Stimulated activated CD4-positive, alpha-beta T cell treated with anti-CD3 and anti-CD28 coated beads, Interleukin-15, amount 100 ng/mL, for 1 hour (primary cell): ENCODE data around the gene AGTPBP1.
"Not testable (repeated sequence)": the region's sequence is repeated elsewhere in the genome, so short reads cannot be mapped to it uniquely, and the experiment has no call there.

ENCODE experiments used
- DNase-seq, 2 donors: peaks; one replicate each; pipeline ENCODE4 v3.0.0-alpha.2; 2020; ENCODE audit warnings: low read depth in 1 of 2, low spot score in 1 of 2

AGTPBP1 gene

GRCh38 chr9:85631809-85632208, 109.9 kb downstream of the AGTPBP1 start:
- no peak for DNase-seq

GRCh38 chr9:85630676-85631075, 111.1 kb downstream of the AGTPBP1 start:
- no peak for DNase-seq

- DNase-seq = no peak
Observed at GRCh38 chr9:85617141-85617670, 124.5 kb downstream of the AGTPBP1 start.

GRCh38 chr9:85615792-85616191, 126.0 kb downstream of the AGTPBP1 start:
- no peak for DNase-seq

GRCh38 chr9:85610074-85610860, 131.5 kb downstream of the AGTPBP1 start:
- no peak for DNase-seq

GRCh38 chr9:85605905-85606304, 135.8 kb downstream of the AGTPBP1 start:
- DNase-seq = no peak

GRCh38 chr9:85603936-85604335, 137.8 kb downstream of the AGTPBP1 start:
- no peak for DNase-seq

- no peak for DNase-seq
Observed at GRCh38 chr9:85602742-85603141, 139.0 kb downstream of the AGTPBP1 start.

GRCh38 chr9:85600675-85601263, 141.0 kb downstream of the AGTPBP1 start:
- DNase-seq = no peak

- DNase-seq = no peak
Observed at GRCh38 chr9:85599540-85600105, 142.1 kb downstream of the AGTPBP1 start.

GRCh38 chr9:85594316-85594715, 147.4 kb downstream of the AGTPBP1 start:
- DNase-seq = no peak

- DNase-seq = no peak
Observed at GRCh38 chr9:85586684-85587083, 155.1 kb downstream of the AGTPBP1 start.

GRCh38 chr9:85577353-85577952, 164.3 kb downstream of the AGTPBP1 start:
- no peak for DNase-seq

GRCh38 chr9:85575868-85576267, 165.9 kb downstream of the AGTPBP1 start:
- no peak for DNase-seq

GRCh38 chr9:85573546-85573945, 168.2 kb downstream of the AGTPBP1 start:
- DNase-seq = not testable (repeated sequence)

- not testable (repeated sequence) for DNase-seq
Observed at GRCh38 chr9:85572917-85573316, 168.8 kb downstream of the AGTPBP1 start.

GRCh38 chr9:85569988-85570387, 171.8 kb downstream of the AGTPBP1 start:
- no peak for DNase-seq

- DNase-seq = no peak
Observed at GRCh38 chr9:85559526-85559925, 182.2 kb downstream of the AGTPBP1 start.

GRCh38 chr9:85554349-85554748, 187.4 kb downstream of the AGTPBP1 start:
- DNase-seq = no peak

- DNase-seq = no peak
Observed at GRCh38 chr9:85553475-85553874, 188.3 kb downstream of the AGTPBP1 start.

- no peak for DNase-seq
Observed at GRCh38 chr9:85547599-85547998, 194.2 kb downstream of the AGTPBP1 start.

- DNase-seq = no peak
Observed at GRCh38 chr9:85543196-85543595, 198.6 kb downstream of the AGTPBP1 start.
